Esophagus muscularis mucosa (tissue), 4 donors: ENCODE data around the gene PDE1C. TPM values are rescaled to one million over a fixed set of nuclear protein-coding genes. Genes with fewer than 3 reads are reported as not detected.

Experiments used
- DNase-seq: peaks from one replicate; pipeline ENCODE4 v3.0.0-alpha.2; 2017; ENCODE audit errors: extremely low spot score
- H3K27ac ChIP-seq, 4 donors: fragments of 200-600 bp; sonication (generic); replicated peaks in 1 of 4; 1 replicate in 3 of 4; 2 replicates in 1 of 4; pipeline ENCODE4 v1.5.1; 2016 to 2019; ENCODE audit warnings: mild to moderate bottlenecking in 1 of 4
- H3K27me3 ChIP-seq, 4 donors: fragments of 200-600 bp; sonication (generic); one replicate each; pipeline versions ENCODE4 v1.5.1 to v1.6.0; 2016 to 2019
- H3K36me3 ChIP-seq, 4 donors: fragments of 200-600 bp; sonication (generic); one replicate each; pipeline ENCODE4 v1.5.1; 2016 to 2019
- H3K4me1 ChIP-seq, 4 donors: fragments of 200-600 bp; sonication (generic); one replicate each; pipeline ENCODE4 v1.5.1; 2016 to 2019
- H3K4me3 ChIP-seq, 4 donors: fragments of 200-600 bp; sonication (generic); 1 replicate in 2 of 4; 2 replicates in 2 of 4; pipeline ENCODE4 v1.5.1; 2016 to 2019; ENCODE audit warnings: mild to moderate bottlenecking in 4 of 4, moderate library complexity in 1 of 4
- H3K9me3 ChIP-seq, 4 donors: fragments of 200-600 bp; sonication (generic); 1 replicate in 3 of 4; 2 replicates in 1 of 4; pipeline ENCODE4 v1.5.1; 2016 to 2019
- CTCF ChIP-seq, 3 experiments: fragments of 200-600 bp in 2 of 3; fragments of 450-650 bp in 1 of 3; sonication (generic) in 2 of 3; IDR thresholded peaks; one replicate each; pipeline ENCODE4 v1.5.1; 2017 to 2019; ENCODE audit warnings: antibody characterized with exemption in 3 of 3, mild to moderate bottlenecking in 2 of 3, moderate library complexity in 1 of 3
- EP300 ChIP-seq: sonication (generic); formaldehyde crosslinking; IDR thresholded peaks from one replicate; pipeline ENCODE4 v1.6.1; 2017; ENCODE audit warnings: antibody characterized with exemption
- POLR2A ChIP-seq: fragments of 450-650 bp; IDR thresholded peaks from one replicate; pipeline ENCODE4 v1.6.1; 2017; ENCODE audit warnings: antibody characterized with exemption, moderate library complexity, mild to moderate bottlenecking, low read depth
- POLR2AphosphoS5 ChIP-seq, 2 donors: sonication (generic); formaldehyde crosslinking; IDR thresholded peaks; one replicate each; pipeline ENCODE4 v1.6.1; 2017; ENCODE audit warnings: antibody characterized with exemption in 2 of 2
- WGBS: methylation state at CpG from one replicate; pipeline ENCODE4 v1.1.5; 2018; 5-methylcytosine and 5-hydroxymethylcytosine counted together
- intact Hi-C: fragments of 100-400 bp; cut with DNase I; formaldehyde crosslinking; loops from one replicate; pipeline ENCODE4 v1.15.1; 2023
- total RNA-seq, 4 donors: library from RNA; depleted of rRNA; stranded (reverse); fragments of >200 nt; gene quantifications; one replicate each; pipeline versions ENCODE4 v1.1.0 to v1.2.1, GENCODE V29; 2016

Gene PDE1C
- total RNA-seq, result 10 to 100 TPM; 13.3 to 25.5 (median 17.3) TPM

- Histone ChIP-seq H3K27ac (peak within 1 kb of the TSS; percentile 83 to 88 (median 86)), H3K4me1 (peaks cover 19 to 44% (median 34%) of the 10 kb centered on the region in 4 donors), H3K4me3 (peak within 1 kb of the TSS; percentile 68 to 73 (median 70)), H3K36me3 (no peaks in the 10 kb centered on the region), H3K9me3 (no peaks in the 10 kb centered on the region), H3K27me3 (peaks cover 0 to 10% (median 0%) of the 10 kb centered on the region in 4 donors)
- under 1% methylated on average over 40 of the region's 88 CpGs for WGBS
- TF ChIP-seq EP300, result no peak
- TF ChIP-seq POLR2AphosphoS5 (IDR thresholded peaks at IDR 0.05), result peak in 1 of 2 donors; percentile 24
- TF ChIP-seq POLR2A, result no peak
- no peak for TF ChIP-seq CTCF (IDR thresholded peaks at IDR 0.05)
- intact Hi-C loops, result no loop called here
- DNase-seq, result no peak
Observed at GRCh38 chr7:32070406-32071360, at the start of gene PDE1C. PDE1C (minus strand) TSS chr7:32070407.

GRCh38 chr7:32119790-32120196 is 49.6 kb upstream of the PDE1C start:
- no peaks in the 10 kb centered on the region for H3K36me3 ChIP-seq
- H3K9me3 ChIP-seq, result peaks cover 0 to 12% (median 3%) of the 10 kb centered on the region in 4 donors
- no peak overlapping the region for H3K4me3 ChIP-seq
- peaks cover 0 to 4% (median 0%) of the 10 kb centered on the region in 4 donors for H3K4me1 ChIP-seq
- WGBS, result 86% methylated on average over 2 of the region's 8 CpGs
- TF ChIP-seq POLR2A (no peak), EP300 (no peak), POLR2AphosphoS5 (IDR thresholded peaks at IDR 0.05) (no peak), CTCF (IDR thresholded peaks at IDR 0.05) (no peak)
- DNase-seq, result no peak
- H3K27ac ChIP-seq, result no peak overlapping the region
- no peaks in the 10 kb centered on the region for H3K27me3 ChIP-seq
- intact Hi-C loops, result no loop called here

GRCh38 chr7:32117837-32118236 is 47.6 kb upstream of the PDE1C start:
- TF ChIP-seq EP300 (no peak), POLR2A (no peak), CTCF (IDR thresholded peaks at IDR 0.05) (no peak)
- 55% methylated on average over 2 of the region's 2 CpGs for WGBS
- intact Hi-C loops, result no loop called here
- Histone ChIP-seq H3K9me3 (peaks cover 0 to 3% (median 0%) of the 10 kb centered on the region in 4 donors), H3K4me3 (no peak overlapping the region), H3K27me3 (no peaks in the 10 kb centered on the region), H3K27ac (no peak overlapping the region), H3K4me1 (peaks cover 0 to 4% (median 0%) of the 10 kb centered on the region in 4 donors), H3K36me3 (no peaks in the 10 kb centered on the region)
- no peak for DNase-seq

- DNase-seq, result no peak
- H3K36me3 ChIP-seq, result no peaks in the 10 kb centered on the region
- H3K4me1 ChIP-seq, result peaks cover 0 to 4% (median 0%) of the 10 kb centered on the region in 4 donors
- no peak overlapping the region for H3K27ac ChIP-seq
- no peaks in the 10 kb centered on the region for H3K27me3 ChIP-seq
- TF ChIP-seq EP300 (no peak), CTCF (IDR thresholded peaks at IDR 0.05) (no peak), POLR2AphosphoS5 (IDR thresholded peaks at IDR 0.05) (no peak), POLR2A (no peak)
- intact Hi-C loops, result no loop called here
- H3K9me3 ChIP-seq, result peaks cover 0 to 8% (median 5%) of the 10 kb centered on the region in 4 donors
- no peak overlapping the region for H3K4me3 ChIP-seq
Observed at GRCh38 chr7:32116436-32116835, 46.2 kb upstream of the PDE1C start.
